HepG2 (cell line): ENCODE data around the gene KNCN.

Experiments
- CHD2 ChIP-seq: IDR thresholded peaks from 2 replicates; pipeline ENCODE4 v1.6.1; 2011; ENCODE audit warnings: low read depth, low read length, improper control_type of control experiment
- CTCF ChIP-seq: sonication (generic); formaldehyde crosslinking; IDR thresholded peaks from 2 replicates; pipeline ENCODE4 v1.5.0; 2020; ENCODE audit warnings: mild to moderate bottlenecking, missing genetic modification reagents, moderate library complexity
- EP300 ChIP-seq, 3 experiments: sonication (generic) in 1 of 3; formaldehyde crosslinking in 1 of 3; IDR thresholded peaks; 2 replicates each; pipeline versions ENCODE4 v1.5.1 to v1.6.1; 2011 to 2020; ENCODE audit warnings: low read depth in 2 of 3, low read length in 2 of 3, borderline replicate concordance in 1 of 3, improper control_type of control experiment in 1 of 3, mild to moderate bottlenecking in 1 of 3, missing genetic modification reagents in 1 of 3, moderate library complexity in 1 of 3
- NBN ChIP-seq: fragments of 450-650 bp; conservative IDR thresholded peaks from 2 replicates; pipeline ENCODE4 v1.6.1; 2017
- NFRKB ChIP-seq: fragments of 450-650 bp; IDR thresholded peaks from 2 replicates; pipeline ENCODE4 v1.6.1; 2017
- RBAK ChIP-seq: sonication (generic); formaldehyde crosslinking; IDR thresholded peaks from 2 replicates; pipeline ENCODE4 v1.5.1; 2020; ENCODE audit warnings: mild to moderate bottlenecking, missing genetic modification reagents
- RFXANK ChIP-seq: IDR thresholded peaks from 2 replicates; pipeline ENCODE4 v1.6.1; 2016
- ZFP62 ChIP-seq: sonication (generic); formaldehyde crosslinking; IDR thresholded peaks from 2 replicates; pipeline ENCODE4 v1.4.0; 2020; ENCODE audit warnings: missing genetic modification reagents
- ZNF234 ChIP-seq: sonication (generic); formaldehyde crosslinking; conservative IDR thresholded peaks from 2 replicates; pipeline ENCODE4 v1.5.1; 2020; ENCODE audit warnings: mild to moderate bottlenecking, missing genetic modification reagents
- ZNF253 ChIP-seq: sonication (generic); formaldehyde crosslinking; IDR thresholded peaks from 2 replicates; pipeline ENCODE4 v1.8.0; 2022; ENCODE audit warnings: mild to moderate bottlenecking, missing genetic modification reagents, borderline replicate concordance
- ZNF407 ChIP-seq: sonication (generic); formaldehyde crosslinking; IDR thresholded peaks from one replicate; pipeline ENCODE4 v1.5.1; 2020; ENCODE audit warnings: mild to moderate bottlenecking, missing genetic modification reagents; ENCODE audit errors: not compliant biosample characterization
- ZNF432 ChIP-seq: sonication (generic); formaldehyde crosslinking; IDR thresholded peaks from 2 replicates; pipeline ENCODE4 v1.5.0; 2020; ENCODE audit warnings: missing genetic modification reagents, mild to moderate bottlenecking, borderline replicate concordance

GRCh38 chr1:46525253-46525983, 26.0 kb downstream of the KNCN start:
- no peak for TF ChIP-seq ZNF253 (CRISPR knock-in tag)
- TF ChIP-seq NBN = no peak
- no peak for TF ChIP-seq ZNF407 (CRISPR knock-in tag)
- no peak for TF ChIP-seq ZNF234 (CRISPR knock-in tag)
- no peak for TF ChIP-seq NFRKB
- TF ChIP-seq ZNF432 (CRISPR knock-in tag) = no peak
- no peak for TF ChIP-seq ZFP62 (CRISPR knock-in tag)
- no peak for TF ChIP-seq RBAK (CRISPR knock-in tag)
- TF ChIP-seq CHD2 = no peak
- TF ChIP-seq CTCF = no peak
- no peak for TF ChIP-seq RFXANK (CRISPR knock-in tag)
- no peak for TF ChIP-seq EP300 (IDR thresholded peaks at IDR 0.05; ENCODE audit: low read depth in 2 of 2, low read length in 2 of 2)
- no peak for TF ChIP-seq EP300 (CRISPR knock-in tag; IDR thresholded peaks at IDR 0.05; ENCODE audit: borderline replicate concordance)
